Hypothalamus (tissue), 51 donors: ENCODE data around the gene CALY.
A peak's percentile ranks its signal among the peaks of the same experiment; 100 is the strongest.

Experiments
- DNase-seq, 51 donors: peaks; one replicate each; lab custom pipeline; 2025; lab: John Stamatoyannopoulos, UW

Gene CALY

DNA sequence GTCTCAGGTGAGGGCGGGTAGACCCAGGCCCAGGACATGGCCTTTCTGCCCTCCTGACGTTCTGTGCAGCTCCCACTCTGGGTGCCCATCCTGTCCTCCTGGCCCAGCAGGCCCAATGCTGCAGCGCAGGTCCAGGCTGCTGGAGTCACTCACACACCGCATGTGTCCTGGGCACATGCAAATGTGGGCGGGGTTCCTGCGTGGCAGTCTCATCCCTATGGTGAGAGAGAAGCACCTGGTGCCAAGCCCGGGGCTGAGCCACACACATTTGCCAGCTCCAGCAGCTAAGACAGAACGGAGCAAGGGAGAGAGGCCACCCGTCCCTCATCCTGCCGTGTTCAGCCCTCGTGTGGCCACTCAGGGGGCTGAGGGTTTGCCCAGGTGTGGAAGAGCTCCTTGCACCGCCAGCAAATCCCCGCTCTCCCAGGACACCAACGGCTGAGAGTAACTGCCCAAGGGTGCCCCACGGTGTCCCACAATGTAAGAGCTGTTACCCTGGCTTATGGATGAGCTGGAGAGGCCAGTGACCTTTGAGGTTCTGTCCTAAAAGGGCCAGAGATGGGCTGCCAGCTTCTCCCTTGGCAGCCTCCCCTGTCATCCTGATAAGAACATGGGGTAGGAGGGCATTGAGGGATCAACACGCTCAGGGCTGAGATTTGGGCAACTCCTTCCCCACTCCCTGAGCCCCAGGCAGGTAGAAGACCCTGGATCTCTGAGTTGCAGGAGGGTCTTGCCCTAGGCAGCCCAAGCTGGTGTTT is 16.7 kb upstream of the CALY start:
- no peak for DNase-seq

DNA sequence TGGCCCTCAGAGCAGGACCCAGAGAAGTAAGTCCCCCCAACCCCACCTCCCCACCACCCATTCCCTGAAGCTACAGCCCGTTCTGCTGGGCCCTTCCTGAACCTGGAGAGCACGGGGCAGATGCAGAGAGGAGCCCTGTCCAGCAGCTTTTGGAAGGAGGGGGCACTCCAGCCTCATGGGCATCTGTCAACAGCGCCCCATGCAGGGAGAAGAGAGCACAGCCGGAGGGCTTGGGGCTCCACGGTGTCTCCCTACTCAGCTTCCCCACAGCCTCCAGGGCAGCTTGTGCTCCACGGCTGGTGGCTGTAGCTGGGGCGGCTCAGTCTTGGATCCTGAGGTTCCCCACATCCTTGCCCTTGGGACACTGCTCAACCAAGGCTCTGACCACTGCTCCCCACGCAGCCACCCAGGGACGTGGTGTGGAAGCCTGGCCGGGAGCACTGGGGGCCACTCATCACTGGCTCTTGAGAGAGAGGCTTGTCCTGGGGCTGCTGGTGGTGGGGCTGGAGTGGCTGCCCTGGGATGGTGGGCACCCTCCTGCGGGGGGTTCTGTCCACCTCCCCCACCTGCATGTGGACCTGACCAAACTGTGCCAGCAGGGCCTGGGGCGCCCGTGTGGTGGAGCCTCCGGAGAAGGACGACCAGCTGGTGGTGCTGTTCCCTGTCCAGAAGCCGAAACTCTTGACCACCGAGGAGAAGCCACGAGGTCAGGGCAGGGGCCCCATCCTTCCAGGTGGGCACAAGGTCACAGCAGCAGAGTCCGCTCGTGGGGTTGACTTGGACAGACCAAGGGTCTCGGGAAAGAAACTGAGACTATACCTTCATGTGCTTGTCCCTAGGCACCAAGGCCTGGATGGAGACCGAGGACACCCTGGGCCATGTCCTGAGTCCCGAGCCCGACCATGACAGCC is 15.0 kb upstream of the CALY start:
- DNase-seq = no peak

DNA sequence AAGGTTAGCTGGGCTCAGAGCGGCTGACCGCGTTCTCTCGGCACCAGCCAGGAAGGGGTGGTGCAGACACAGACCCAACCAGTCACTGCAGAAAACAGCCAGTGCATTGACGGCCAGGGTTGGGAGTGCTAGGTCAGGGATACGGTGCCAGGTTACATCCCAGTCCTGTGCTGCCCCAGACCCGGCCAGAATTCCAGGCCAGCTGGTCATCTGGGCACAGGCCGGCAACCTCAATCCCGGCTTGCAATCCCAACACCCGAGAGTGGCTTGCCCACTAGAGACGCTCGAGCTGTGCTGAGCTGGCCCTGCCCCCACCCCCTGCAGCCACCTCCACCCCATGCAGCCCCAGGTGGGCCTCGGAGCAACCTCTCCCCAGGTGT is 14.2 kb upstream of the CALY start:
- no peak for DNase-seq

DNA sequence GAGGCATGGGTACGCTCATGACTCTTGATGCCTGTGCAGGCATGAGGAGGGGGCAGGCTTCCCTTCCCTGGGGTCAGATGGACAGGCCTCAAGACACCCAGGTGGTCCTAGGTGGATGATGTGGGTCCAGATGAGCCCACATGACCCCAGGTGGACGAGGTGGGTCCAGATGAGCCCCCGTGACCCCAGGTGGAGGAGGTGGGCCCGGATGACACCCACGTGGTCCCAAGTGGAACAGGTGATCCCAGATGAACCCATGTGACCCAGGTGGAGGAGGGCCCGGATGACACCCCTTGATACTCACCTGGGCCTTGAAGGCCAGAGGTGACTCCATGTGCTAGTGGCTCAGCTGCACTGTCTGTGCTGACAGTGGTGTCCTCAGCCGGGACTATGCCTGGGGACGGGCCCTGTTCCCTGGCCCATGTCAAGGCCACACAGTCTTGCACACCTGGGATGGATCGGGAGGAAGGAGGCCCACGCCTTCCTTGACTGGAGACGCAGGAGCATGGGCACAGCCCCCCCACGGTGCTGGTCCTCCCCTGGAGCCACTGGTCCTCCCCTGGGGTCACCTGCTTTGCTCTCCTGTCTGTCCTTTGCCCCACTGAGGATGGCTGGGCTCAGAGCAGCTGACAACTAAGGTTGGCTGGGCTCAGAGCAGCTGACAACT is 13.7 kb upstream of the CALY start:
- DNase-seq = no peak

DNA sequence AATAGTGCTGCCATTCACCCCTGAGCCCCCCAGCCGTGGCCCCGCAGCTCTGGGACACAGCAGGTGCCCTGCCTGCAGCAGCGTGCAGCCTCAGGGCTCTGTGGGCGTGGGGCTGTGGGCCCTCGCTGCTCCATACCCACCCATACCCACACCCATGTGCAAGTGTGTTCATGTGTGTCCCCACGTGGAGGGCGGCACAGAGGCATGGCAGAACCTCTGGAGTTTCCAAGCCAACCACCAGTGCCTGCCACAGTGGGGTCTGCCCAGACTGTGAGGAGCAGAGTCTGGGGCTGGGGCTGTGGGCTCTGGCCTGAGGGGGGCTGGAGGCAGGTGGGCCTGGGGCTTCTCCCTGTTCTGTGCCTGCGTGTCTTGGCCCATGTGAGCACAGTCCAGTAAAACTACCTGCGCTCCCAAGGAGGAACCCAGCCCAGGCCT is 12.9 kb upstream of the CALY start:
- no peak for DNase-seq

DNA sequence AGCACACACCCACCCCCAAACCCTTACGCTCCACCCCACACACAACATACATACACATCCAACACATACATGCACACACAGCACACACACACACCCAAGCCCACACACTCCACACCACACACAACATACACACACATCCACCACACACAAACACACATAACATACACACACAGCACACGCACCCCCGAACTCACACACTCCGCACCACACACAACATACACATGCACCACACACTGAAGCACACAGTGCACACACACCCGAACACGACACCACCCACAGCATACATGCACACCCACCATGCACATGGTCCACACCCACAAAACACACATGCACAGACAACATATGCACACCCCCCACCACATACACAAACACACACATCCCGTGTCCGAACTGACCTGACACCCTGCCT is 12.5 kb upstream of the CALY start:
- DNase-seq = no peak

DNA sequence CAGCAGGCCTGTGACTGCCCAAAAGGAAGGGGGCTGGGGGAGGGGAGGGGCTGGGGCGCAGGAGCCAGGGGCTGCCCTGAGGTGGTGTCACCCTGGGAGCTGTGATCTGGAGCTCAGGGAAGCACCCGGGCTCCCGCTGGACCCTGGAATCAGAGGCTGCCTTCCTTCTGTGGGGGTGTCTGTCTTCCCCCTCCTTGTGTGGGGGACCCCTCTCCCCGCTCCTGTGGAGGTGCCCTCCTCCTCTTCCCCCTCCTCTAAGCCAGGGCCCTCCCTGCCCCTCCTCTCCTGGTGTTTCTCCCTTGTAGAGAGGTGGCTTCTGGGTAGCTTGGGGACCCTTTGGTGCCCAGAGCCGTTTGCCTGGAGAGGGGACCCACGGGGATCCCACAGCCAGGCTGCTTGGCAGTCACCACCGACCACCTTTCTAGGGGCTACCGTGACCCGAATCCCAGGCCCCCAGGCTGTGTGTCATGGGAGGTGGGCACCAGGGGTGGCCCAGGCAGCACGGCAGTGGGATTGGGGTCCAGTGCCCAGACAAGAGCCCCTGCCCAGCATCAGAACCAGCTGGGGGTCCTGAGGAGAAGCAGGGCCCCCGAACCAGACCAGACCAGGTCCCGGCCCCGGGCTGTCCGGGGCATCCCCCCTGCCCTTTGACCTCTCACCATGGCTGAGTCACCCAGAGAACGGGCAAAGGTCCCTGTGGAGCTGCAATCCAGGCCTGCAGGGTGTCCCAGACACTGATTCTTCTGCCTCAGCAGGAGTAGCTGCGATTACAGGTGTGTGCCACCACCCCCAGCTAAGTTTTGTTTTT is 11.2 kb upstream of the CALY start:
- DNase-seq = no peak

DNA sequence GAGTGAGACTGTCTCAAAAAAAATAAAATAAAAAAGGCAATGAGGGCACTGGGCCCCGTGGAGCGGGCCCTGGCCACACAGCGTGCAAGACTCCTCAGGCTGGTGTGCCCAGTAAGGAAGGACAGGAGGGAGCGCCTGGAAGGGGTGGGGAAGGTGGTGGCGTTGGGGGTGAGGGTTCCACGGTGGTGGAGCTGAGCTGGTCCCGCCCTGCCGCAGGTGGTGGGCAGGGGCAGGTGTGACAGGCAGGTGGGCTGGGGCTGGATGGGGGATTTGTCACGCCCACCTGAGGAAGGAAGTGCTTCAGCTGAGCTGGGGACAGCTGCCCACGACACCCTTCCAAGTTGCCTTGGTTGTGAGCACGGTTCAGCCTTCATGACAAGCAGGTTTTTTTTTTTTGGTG is 9.7 kb upstream of the CALY start:
- DNase-seq = no peak

DNA sequence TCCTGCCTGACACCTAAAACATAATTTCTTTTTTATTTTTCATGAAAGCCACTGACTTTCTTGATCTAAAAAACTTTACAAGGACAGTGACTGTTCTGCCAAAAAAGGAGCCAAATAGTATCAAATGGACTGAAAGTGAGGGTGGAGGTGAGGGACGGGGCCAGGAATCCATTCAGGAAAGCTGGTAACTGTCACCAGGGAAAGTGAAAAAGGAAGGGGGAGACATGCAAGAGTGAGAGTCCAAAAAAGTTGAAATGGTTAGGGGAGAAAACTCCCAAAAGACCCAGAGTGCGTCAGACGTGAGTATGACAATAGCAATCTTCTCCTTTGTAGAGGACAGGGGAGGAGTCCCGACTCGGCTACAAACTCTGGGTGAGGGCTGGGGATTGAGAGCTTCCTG is 7.5 kb upstream of the CALY start:
- no peak for DNase-seq

DNA sequence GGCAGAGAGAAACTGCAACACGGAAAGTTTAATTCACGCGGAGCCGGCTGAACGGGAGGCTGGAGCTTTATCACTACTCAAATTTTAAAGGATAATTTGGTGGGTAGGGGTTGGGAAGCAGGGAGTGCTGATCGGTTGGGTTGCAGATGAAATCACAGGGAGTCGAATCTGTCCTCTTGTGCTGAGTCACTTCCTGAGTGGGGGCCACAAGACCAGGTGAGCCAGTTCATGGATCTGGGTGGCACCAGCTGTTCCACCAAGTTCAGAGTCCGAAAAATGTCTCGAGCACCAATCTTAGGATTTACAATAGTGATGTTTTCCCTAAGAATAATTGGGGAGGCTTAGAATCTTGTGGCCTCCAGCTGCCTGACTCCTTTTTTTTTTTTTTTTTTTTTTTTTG is 6.9 kb upstream of the CALY start:
- no peak for DNase-seq

DNA sequence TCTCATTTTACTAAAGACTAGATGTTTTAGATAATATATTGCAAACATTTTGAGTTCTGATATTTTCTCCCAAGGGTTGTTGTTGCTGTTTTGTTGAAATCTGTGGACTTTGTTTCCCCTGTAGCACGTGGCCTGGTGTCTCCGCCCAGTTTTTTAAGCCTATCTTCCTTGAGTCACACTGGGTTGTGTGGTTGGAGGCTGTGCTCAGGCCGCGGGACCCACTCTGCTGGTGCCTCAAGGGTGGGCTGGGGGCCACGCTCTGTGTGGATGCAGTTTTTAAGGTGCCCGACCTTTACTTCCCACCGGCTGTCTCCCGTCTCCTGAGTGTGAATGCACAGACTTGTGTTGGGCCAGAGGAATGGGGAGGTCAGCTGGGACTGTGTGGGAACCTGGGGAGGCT is 6.2 kb upstream of the CALY start:
- DNase-seq = no peak

DNA sequence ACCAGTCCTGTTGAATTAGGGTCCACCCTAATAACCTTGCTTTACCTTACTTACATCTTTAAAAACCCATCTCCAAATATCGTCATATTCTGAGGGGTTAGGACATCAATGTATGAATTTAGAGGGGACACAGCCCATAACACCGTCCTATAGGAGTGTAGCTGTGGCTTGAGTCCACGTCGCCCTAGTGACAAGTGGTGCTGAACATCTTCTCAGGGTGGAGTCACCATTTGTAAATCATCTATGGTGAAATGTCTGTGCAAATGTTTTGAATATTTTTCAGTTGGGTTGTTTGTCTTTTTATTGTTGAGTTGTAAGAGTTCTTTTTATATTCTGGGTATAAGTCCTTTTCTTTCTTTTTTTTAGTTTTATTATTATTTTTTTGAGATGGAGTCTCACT is 5.3 kb upstream of the CALY start:
- no peak for DNase-seq

DNA sequence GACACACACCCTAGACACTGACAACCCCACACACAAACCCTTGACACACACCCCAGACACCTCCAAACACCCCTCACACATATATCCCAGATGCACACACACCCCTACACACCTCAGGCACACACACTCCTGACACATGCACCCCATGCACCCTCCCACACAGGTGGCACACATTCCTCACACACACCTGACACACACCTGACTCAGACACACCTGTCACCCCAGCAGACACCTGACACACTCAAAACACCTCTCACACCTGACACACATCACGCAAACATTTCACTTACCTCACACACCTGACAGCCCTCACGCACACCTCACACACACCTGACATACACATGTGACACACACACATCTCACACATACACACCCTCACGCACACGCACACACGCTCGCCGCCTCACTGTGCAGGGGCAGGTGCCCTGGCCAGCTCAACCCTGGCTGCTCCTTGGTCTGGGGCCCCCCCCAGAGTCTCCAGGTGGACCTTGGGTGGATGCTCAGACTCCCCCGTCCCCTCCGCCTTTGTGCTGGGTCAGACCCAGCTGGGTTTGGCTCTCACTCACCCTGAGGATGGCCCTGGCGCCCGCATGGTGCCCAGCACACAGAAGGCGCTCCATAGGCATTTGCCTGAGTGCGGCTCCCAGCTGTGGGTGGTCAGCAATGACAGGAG is 3.1 kb upstream of the CALY start:
- DNase-seq = no peak

DNA sequence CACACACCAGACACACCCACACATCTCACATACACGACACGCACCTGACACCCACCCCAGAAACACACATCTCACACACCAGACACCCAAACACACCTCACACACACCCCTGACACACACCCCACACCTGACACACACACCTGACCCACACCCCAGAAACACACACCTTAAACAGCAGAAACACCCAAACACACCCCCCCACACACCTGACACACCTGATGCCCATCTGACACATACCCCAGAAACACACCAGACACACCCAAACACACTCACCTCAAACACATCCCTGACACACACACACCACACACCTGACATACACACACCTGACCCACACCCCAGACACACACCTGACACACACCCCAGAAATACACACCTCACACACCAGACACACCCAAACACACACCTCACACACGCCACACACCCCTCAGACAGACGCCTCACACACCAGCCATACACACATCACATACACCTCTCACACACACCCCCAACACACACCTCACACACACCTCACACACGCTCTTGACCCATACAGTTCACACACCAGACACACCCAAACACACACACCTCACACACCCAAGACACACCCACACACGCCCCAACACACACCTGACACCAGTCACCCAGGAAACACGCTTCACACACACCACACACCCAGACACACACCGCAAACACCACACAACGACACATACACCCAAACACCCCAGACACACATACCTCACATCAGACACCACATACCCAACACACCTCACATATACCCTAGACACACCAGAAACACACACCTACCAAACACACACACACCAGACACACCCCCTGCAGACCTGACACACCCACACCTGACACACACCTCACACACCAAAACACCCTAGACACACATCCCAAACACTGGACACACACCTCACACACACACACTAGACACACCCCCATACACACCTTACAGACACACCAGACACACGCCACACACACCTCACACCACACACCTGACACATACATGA is 1.7 kb upstream of the CALY start:
- DNase-seq = no peak

DNA sequence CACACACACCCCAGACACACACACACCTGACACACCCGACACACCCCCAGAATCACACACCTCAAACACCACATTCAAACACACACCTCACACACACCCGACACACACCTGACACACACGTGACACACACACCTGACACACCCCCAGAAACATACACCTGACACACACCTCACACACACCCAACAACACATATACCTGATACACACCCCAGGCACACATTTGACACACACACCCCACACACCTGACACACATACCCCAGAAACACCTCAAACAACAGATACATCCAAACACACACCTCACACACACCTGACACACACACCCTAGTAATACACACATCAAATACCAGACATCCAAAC is 652 bp upstream of the CALY start:
- no peak for DNase-seq

DNA sequence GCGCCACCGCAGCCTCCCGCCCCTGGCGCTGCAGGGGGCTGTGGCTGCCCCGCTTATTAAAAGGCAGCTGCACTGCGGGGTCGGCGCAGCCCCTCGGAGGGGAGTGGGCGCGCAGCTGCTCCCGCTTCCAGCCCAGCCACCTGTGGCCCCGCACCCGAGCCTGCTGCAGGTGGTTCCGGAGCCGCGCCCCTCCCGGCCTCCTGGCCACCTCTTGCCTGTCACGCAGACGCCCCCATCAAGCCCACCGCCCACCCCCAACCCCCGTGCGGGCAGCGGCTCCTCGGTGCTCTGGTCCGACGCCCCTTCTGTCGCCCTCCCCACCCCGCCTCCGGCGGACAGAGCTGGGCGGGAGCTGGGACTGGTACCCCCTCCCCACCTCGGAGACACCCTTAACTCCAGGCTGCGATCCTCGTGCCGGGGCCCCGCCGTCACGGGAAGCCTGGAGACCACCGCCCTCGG is 549 bp downstream of the CALY start:
- no peak for DNase-seq

DNA sequence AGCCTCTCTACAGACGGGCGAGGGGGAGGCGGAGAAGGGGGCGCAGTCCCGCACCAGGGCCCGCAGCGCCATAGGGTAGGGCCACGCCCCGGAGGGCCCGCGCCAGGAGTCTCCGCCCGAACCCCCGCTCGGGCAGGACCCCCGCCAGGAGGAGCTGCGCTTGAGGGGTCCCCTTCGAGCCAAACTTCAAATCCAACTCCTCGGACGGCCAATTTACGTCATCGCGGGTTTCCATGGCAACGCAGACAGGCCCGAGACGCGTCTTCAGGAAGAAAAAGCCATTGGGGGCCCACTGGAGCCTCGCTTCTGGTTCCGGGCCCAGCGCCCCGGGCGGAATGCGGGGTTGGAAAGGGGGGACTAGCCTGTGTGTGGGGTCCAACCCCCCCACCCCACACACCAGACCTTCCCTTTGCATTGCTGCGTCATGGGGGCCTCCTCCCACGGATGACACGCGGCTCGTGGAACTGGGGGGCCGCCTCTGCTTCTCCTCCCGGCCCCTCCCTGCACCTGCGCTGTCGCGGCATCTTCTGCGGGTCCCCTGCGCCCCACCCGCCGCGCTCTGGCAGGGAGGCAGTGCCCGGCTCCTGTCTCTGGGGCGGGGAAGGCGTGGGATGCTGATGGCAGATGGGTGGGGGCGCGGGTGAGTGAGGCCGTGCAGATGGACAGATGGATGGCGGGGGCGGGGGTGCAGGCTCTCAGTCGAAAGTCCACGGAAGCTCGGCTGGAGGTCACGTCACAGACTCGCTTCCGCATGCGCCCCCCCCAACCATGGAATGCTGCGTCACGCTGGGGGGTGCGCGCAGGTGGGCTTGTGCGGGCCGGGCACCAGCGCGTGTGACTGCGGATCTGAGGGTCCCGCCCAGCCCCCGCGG is 1.2 kb downstream of the CALY start:
- DNase-seq = peak in 23 of 51 donors; percentile 5 to 91 (median 48)
